Bronchus fibroblast of lung (primary cell): ENCODE measurements around the gene POU3F4. TPM values are rescaled to one million over a fixed set of nuclear protein-coding genes. Genes with fewer than 3 reads are reported as not detected.

Experiments used
- total RNA-seq: library from RNA; depleted of rRNA; stranded (reverse); fragments of >200 nt; gene quantifications from 2 replicates; pipeline ENCODE4 v1.2.3, GENCODE V29; 2015

POU3F4 gene
- not detected in 2 replicates for total RNA-seq

DNA sequence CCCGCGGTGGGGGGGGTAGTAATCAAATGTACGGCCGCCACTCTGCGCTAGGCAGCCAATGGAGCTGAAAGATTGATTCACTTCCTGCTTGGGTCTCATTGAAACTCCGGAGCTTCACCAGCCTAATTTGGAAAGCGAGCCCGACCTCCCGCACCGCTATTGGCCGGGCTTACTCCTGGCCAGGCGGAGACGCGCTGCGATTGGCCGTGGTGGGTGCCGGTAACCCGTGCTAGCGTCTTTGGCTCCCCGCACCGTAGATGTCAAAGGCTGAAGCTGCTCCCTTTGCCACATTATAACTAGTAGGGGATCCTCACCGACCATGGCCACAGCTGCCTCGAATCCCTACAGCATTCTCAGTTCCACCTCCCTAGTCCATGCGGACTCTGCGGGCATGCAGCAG is at the start of gene POU3F4:
POU3F4 (plus strand) TSS at position 285 of the 400 bp plus-strand sequence; CDS start at position 320, 35 bp downstream.

